HL-60 (cell line): Measurements from ENCODE around the gene ZBTB32.
"Not testable (repeated sequence)": the region's sequence is repeated elsewhere in the genome, so short reads cannot be mapped to it uniquely, and the experiment has no call there.

Source experiments
- DNase-seq, 2 experiments: peaks; one replicate each; pipeline ENCODE4 v3.0.0-alpha.2; 2010 to 2020; ENCODE audit warnings: low read depth in 1 of 2, low spot score in 1 of 2
- H3K27ac ChIP-seq: fragments of 250-450 bp; sonication (Bioruptor Pico); replicated peaks from 2 replicates; pipeline ENCODE4 v1.5.1; 2020; ENCODE audit warnings: mild to moderate bottlenecking, moderate library complexity
- H3K27me3 ChIP-seq: fragments of 250-450 bp; sonication (Bioruptor Pico); 2 replicates; pipeline ENCODE4 v1.5.1; 2021; ENCODE audit warnings: mild to moderate bottlenecking, moderate library complexity; ENCODE audit not compliant: insufficient read depth, poor library complexity, severe bottlenecking
- H3K4me3 ChIP-seq: replicated peaks from 2 replicates; pipeline ENCODE4 v1.5.1; 2011; ENCODE audit warnings: mild to moderate bottlenecking, control low read depth, low read length; ENCODE audit not compliant: insufficient read depth
- CTCF ChIP-seq: IDR thresholded peaks from one replicate; pipeline ENCODE4 v1.5.1; 2011; ENCODE audit warnings: low read length, control low read depth, inconsistent platforms; ENCODE audit not compliant: insufficient read depth
- GABPA ChIP-seq: IDR thresholded peaks from 2 replicates; pipeline ENCODE4 v1.6.1; 2012; ENCODE audit warnings: low read depth
- POLR2AphosphoS5 ChIP-seq: IDR thresholded peaks from 2 replicates; pipeline ENCODE4 v1.6.1; 2012; ENCODE audit warnings: low read depth
- REST ChIP-seq: IDR thresholded peaks from 2 replicates; pipeline ENCODE4 v1.6.1; 2012; ENCODE audit warnings: low read depth; ENCODE audit not compliant: insufficient replicate concordance
- SPI1 ChIP-seq: IDR thresholded peaks from 2 replicates; pipeline ENCODE4 v1.6.1; 2012; ENCODE audit warnings: low read depth, mild to moderate bottlenecking, borderline replicate concordance
- long read RNA-seq: library from polyadenylated mRNA; unstranded; transcript quantifications from one replicate; pipeline ENCODE4 v2.0.0, GENCODE V29; 2020

ZBTB32 gene
- long read RNA-seq = 0 reads

GRCh38 chr19:35704218-35704617, at the start of gene ZBTB32:
Gene ZBTB32 (plus strand): TSS chr19:35704558. CDS start chr19:35714627, 10,069 bp downstream.
- H3K27me3 ChIP-seq = no peaks in the 10 kb centered on the region
- no peak within 1 kb of the TSS for H3K4me3 ChIP-seq
- H3K27ac ChIP-seq = no peak within 1 kb of the TSS
- TF ChIP-seq REST = peak; percentile 90
- TF ChIP-seq POLR2AphosphoS5 = no peak
- DNase-seq = no peak

- H3K4me3 ChIP-seq, DNase-seq, H3K27me3 ChIP-seq: not testable (repeated sequence)
Observed at GRCh38 chr19:35654828-35655227, 49.5 kb upstream of the ZBTB32 start.

GRCh38 chr19:35655600-35655999, 48.8 kb upstream of the ZBTB32 start:
- TF ChIP-seq POLR2AphosphoS5 (no peak), SPI1 (no peak), GABPA (no peak), CTCF (no peak), REST (no peak)

More at GRCh38 chr19:35654828-35655227, 49.5 kb upstream of the ZBTB32 start:
- H3K27ac ChIP-seq = not testable (repeated sequence)

GRCh38 chr19:35656700-35657099, 47.7 kb upstream of the ZBTB32 start:
- TF ChIP-seq GABPA = no peak
- no peak for TF ChIP-seq CTCF
- no peak for TF ChIP-seq REST
- no peak for TF ChIP-seq POLR2AphosphoS5
- no peak for TF ChIP-seq SPI1
- Histone ChIP-seq H3K27me3 (no peaks in the 10 kb centered on the region), H3K27ac (no peak overlapping the region), H3K4me3 (no peak overlapping the region)
- DNase-seq = no peak

More at GRCh38 chr19:35655600-35655999, 48.8 kb upstream of the ZBTB32 start:
- Histone ChIP-seq H3K27ac (no peak overlapping the region), H3K4me3 (no peak overlapping the region), H3K27me3 (no peaks in the 10 kb centered on the region)
- no peak for DNase-seq
